Measurements from ENCODE around the gene PTTG1IP.

- TF ChIP-seq CTCF (IDR thresholded peaks at IDR 0.05; ENCODE audit: low read depth, low read length, poor library complexity, severe bottlenecking) (no peak), EZH2phosphoT487 (IDR thresholded peaks at IDR 0.05; ENCODE audit: borderline replicate concordance, low read length) (no peak)
Observed at GRCh38 chr21:44880405-44881197, 7.1 kb upstream of the PTTG1IP start.
